HG03439 (cell line): ENCODE results near the gene MYBPC2.

Experiments
- ATAC-seq: cut with Tn5 transposase; IDR thresholded peaks from one replicate; pipeline ENCODE4 v1.9.1; 2021; ENCODE audit warnings: mild to moderate bottlenecking, moderate library complexity; ENCODE audit not compliant: unreplicated experiment

The MYBPC2 gene

DNA sequence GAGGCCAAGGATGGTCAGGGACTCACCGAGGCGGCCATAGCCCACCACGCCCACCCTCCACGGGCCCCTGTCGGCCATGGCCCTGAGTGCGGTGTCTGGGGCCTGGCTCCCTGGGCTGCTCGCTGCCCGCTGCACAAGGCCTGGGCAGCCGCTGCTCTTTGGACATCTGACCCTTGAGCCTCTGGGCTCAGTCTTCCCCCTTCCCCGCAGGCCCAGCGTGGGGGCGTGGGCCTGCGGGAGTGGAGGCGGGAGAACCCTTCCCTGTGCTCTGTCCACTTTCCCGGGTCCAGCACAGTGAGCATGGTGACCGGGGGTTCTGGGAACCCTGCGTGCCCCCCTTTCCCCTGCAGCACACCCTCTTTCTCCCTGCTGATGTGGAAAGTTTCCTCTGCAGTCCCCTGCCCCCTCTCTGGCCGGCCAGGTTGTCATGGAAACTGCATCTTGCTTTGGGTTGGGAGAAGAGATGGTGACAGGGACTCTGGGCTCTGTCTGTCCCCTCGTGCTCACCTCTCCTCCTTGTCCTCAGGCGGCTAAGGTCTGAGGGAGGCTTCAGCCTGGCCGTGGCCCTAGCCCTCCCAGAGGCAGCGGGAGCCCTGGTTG, 81.2 kb downstream of the MYBPC2 start, which contains the start of gene ASPDH:
Gene ASPDH (minus strand): TSS at position 168 of the 600 bp plus-strand sequence. CDS start 90 bp downstream, at position 78.
- ATAC-seq: no peak

DNA sequence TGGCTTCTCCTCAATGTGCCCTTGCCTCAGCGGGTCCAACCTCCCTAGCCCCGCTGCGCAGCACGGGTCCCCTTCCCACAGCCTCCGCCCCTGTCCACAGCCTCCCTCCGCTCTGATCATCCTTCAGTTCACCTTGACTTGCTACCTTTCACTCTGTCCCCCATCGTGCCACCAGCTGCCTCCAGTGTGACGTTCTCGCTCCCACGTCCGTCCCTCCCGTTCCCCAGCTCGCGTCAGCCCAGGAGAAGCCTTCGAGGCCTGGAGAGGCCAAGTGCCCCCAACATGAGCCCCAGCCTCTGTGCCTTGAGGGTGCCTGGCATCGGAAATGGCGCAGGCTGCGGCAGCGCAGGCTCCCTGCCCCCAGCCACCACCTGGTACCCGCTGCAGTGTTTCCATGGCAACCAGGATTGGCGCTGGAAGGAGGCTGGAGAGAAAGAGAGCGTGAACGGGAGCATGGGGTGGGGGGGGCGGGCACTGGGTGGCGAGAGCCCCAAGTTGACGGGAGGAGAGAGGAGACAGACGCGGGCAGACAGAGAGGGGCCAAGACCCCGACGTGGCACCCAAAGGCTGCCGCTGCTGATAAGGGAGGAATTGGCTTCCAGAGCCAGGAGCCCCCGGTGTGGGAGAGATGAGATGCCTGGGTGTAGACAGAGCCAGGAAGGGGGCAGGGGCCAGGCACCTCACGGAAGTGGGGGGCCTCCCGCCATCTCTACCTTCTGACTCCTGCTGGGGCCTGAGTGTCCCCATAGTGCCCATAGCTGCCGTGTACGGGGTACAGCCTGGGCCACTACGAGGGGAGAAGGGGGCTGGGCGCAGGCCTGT, 81.9 kb downstream of the MYBPC2 start:
- ATAC-seq: no peak

GRCh38 chr19:50515168-50515561, 82.5 kb downstream of the MYBPC2 start:
- ATAC-seq: no peak
